Muscle layer of colon (tissue), 2 donors: ENCODE measurements around the gene HOXA4.

Experiments
- H3K27ac ChIP-seq: one replicate; pipeline ENCODE4 v1.7.0; 2013; ENCODE audit warnings: low read depth, mild to moderate bottlenecking, low read length, moderate library complexity
- H3K27me3 ChIP-seq, 2 donors: one replicate each; pipeline ENCODE4 v1.7.0; 2013; ENCODE audit warnings: low read length in 2 of 2, mild to moderate bottlenecking in 2 of 2; ENCODE audit not compliant: insufficient read depth in 2 of 2, control insufficient read depth in 1 of 2
- H3K36me3 ChIP-seq: one replicate; pipeline ENCODE4 v1.7.0; 2013; ENCODE audit warnings: mild to moderate bottlenecking, low read length; ENCODE audit not compliant: insufficient read depth
- H3K4me1 ChIP-seq: one replicate; pipeline ENCODE4 v1.7.0; 2013; ENCODE audit warnings: mild to moderate bottlenecking, low read length; ENCODE audit not compliant: insufficient read depth
- H3K4me3 ChIP-seq, 2 donors: one replicate each; pipeline ENCODE4 v1.7.0; 2013; ENCODE audit warnings: low read length in 2 of 2, low read depth in 1 of 2, mild to moderate bottlenecking in 1 of 2, moderate library complexity in 1 of 2
- H3K9ac ChIP-seq: one replicate; pipeline ENCODE4 v1.7.0; 2013; ENCODE audit warnings: low read length
- H3K9me3 ChIP-seq: one replicate; pipeline ENCODE4 v1.7.0; 2013; ENCODE audit warnings: mild to moderate bottlenecking, low read length
- donor health status: abdominal sarcoma.
- donor health status: Adenocarcinoma of cecum.

HOXA4 gene

DNA sequence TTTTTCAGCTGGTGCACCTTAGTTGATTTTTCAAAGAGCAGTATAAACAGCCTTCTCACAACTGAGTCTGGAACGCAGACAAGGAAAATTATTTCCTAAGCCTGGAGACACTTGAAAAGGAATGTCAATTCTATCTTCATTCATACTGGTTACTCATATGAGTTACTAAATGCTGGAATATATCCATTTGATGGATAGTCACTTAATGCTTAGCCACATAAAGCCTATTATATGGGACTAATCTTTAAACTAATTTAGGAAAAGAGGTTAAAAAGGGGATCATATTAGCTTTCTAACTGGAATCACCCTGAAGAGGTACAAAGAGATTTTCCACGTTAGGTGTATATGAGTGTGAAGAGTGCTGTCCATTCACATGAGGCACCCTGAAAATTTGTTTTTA lies 1.7 kb upstream of the HOXA4 start:
- Histone ChIP-seq H3K36me3 (no peaks in the 10 kb centered on the region), H3K27ac (peak overlapping the region; percentile 17), H3K9ac (no peak overlapping the region), H3K4me1 (peaks cover 82% of the 10 kb centered on the region), H3K27me3 (no peaks in the 10 kb centered on the region), H3K4me3 (no peak overlapping the region), H3K9me3 (no peaks in the 10 kb centered on the region)

DNA sequence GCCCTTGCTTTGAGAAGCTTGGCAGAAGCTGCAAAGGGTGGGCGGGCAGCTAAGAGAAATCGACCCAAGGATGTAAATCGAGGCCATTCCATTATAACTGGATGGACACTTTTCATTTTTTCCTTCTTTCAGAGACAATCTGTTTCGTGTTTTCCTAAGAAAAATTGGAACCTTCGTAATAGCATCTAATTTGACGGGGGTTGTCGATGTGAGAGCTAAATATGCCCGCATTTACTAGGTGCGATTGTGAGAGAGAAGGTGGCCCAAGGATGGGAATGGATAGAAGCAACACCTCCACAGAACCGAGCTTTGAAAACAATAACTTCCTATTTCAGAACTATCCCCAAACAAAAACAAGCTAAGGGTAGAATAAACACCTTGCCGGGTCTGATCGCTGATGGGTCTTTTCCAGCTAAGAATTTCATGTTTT lies 848 bp upstream of the HOXA4 start:
- peak overlapping the region; percentile 77 for H3K27ac ChIP-seq
- H3K4me1 ChIP-seq, result peaks cover 82% of the 10 kb centered on the region
- peak overlapping the region; percentile 79 for H3K9ac ChIP-seq
- H3K4me3 ChIP-seq, result peak overlapping the region; percentile 69 to 75
- no peaks in the 10 kb centered on the region for H3K27me3 ChIP-seq
- no peaks in the 10 kb centered on the region for H3K9me3 ChIP-seq
- H3K36me3 ChIP-seq, result no peaks in the 10 kb centered on the region

DNA sequence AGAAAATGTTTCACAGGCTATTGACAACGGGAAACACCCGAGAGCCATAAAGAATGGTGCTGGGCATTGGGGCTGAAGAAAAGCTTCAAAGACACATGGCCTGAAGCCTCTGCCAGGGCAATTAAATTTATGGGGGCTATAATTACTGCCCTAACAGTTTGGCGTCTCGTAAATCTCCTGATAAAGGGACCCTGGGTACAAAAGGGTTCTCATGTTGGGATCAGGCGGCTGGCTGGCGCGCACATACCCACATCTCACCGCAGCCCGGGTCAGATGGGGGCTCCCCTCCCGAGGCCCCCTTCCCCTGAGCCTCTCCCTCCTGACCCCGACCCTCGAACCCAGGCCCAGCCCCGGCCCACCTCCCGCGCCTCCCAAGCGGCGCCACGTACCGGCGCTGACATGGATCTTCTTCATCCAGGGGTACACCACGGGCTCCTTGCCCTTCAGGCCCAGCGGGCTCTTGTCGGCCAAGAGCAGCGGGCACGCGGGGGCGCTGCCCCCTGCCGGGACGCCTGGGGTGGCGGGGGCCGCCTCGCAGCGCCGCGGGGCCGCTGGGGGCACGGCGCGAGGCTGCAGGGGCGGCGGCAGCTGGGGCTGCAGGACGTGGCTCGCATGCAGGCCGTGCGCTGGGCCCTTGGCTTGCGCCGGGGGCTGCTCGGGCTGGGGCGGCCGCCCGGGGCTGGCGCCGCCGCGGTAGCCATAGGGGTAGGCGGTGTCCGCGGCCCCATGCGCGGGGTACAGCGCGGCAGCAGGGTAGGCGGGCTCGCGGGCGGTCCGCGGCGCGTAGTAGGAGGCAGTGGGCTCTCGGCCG lies 623 bp downstream of the HOXA4 start:
- H3K27me3 ChIP-seq, result no peaks in the 10 kb centered on the region
- H3K4me3 ChIP-seq, result peak overlapping the region; percentile 33 to 34
- peak overlapping the region; percentile 13 for H3K9ac ChIP-seq
- peak overlapping the region; percentile 67 for H3K27ac ChIP-seq
- peaks cover 82% of the 10 kb centered on the region for H3K4me1 ChIP-seq
- H3K9me3 ChIP-seq, result no peaks in the 10 kb centered on the region
- no peaks in the 10 kb centered on the region for H3K36me3 ChIP-seq

DNA sequence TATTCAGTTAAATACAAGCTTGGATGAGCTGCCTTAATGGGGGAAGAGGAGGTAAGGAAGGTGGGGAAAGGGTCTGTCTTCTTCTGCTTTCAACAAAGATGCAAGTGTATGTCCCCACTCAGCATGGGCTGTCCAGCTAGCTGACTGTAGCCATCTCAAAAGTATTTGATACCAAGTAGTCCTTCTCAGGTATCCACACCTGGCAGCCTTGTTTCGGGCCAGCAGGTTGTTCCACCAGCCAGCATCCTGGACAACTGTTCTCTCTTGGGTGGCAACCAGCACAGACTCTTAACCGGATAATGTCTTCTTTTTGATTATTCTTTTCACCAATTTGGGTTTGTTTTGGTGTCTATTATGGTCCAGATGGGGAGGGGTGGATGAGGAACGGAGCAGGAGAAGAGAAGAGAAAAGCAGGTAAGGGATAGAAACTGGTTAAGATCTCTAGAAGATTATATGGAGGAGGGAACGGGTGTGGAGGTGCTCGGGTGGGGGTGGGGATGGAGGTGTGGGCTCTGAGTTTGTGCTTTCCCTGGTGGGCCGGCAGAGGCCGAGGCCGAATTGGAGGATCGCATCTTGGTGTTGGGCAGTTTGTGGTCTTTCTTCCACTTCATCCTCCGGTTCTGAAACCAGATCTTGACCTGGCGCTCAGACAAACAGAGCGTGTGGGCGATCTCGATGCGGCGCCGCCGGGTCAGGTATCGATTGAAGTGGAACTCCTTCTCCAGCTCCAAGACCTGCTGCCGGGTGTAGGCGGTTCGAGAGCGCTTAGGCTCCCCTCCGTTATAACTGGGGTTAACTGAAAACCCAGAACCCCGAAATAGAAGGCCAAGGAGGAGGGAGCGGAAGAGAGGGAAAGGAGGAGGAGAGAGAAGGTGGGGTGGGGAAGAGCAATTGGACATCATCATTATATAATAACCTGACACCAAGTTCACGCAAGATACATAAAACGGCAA lies 1.5 kb downstream of the HOXA4 start:
- Histone ChIP-seq H3K36me3 (peaks cover 4% of the 10 kb centered on the region), H3K9me3 (no peaks in the 10 kb centered on the region), H3K4me3 (peak overlapping the region; percentile 33 to 34), H3K4me1 (peaks cover 80% of the 10 kb centered on the region), H3K9ac (peak overlapping the region; percentile 13), H3K27me3 (no peaks in the 10 kb centered on the region), H3K27ac (peak overlapping the region; percentile 61)

DNA sequence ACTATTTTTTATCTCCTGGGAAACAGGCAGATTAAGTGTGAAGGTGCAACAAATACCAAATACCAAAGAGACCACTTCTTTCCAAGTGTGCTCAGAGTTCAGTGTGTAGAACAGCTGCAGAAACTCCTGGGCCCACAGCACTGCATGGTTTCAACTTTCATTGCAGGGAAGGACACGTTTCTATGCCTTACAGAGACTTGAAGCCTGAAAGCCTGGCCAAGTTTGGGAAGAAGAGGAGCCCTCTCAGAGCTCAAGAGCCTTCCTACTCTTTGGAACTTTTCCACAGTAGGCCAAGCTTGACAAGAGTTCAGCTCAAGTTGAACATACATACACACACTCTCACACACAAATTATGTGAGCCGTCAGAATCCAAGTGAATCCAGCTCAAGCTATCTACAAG lies 2.5 kb downstream of the HOXA4 start:
- no peak overlapping the region for H3K9ac ChIP-seq
- H3K27ac ChIP-seq, result peak overlapping the region; percentile 51
- no peaks in the 10 kb centered on the region for H3K27me3 ChIP-seq
- H3K36me3 ChIP-seq, result peaks cover 4% of the 10 kb centered on the region
- H3K4me3 ChIP-seq, result no peak overlapping the region
- peaks cover 74% of the 10 kb centered on the region for H3K4me1 ChIP-seq
- no peaks in the 10 kb centered on the region for H3K9me3 ChIP-seq

DNA sequence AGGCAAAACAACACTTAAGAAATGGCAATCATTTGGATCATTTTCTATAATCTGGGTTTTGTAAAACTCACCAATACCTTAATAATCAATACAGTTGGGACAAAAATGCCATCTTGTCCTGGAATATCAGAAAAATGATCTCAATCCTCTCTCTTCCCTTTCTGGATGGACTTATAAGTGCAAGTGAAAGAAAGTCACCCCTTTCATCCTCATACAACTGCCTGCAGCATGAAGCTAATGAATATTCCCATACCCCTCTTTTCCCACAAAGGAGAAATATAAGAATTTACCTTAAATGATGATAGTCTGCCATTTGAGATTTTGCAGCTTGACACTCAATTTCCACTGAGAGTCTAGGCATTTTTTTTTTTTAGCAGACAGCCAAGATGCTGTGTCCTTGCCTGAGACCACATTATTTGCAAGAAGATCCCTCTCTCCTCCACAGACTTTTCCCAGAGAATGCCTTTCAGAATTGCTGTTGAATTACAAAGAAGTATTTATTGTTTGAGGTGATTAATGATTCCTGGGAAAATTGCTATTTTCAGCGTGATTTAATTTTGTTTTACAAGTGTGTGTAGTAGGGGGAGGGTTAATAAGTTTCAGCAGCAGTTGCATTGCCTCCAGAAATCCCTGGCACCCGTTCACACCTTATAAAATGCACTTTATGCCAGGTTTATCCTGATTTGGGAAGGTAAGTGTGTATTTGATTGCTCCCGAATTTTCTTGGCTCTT lies 3.8 kb downstream of the HOXA4 start:
- no peaks in the 10 kb centered on the region for H3K9me3 ChIP-seq
- H3K4me1 ChIP-seq, result peaks cover 64% of the 10 kb centered on the region
- H3K4me3 ChIP-seq, result no peak overlapping the region
- no peak overlapping the region for H3K9ac ChIP-seq
- peaks cover 4% of the 10 kb centered on the region for H3K36me3 ChIP-seq
- no peak overlapping the region for H3K27ac ChIP-seq
- no peaks in the 10 kb centered on the region for H3K27me3 ChIP-seq

DNA sequence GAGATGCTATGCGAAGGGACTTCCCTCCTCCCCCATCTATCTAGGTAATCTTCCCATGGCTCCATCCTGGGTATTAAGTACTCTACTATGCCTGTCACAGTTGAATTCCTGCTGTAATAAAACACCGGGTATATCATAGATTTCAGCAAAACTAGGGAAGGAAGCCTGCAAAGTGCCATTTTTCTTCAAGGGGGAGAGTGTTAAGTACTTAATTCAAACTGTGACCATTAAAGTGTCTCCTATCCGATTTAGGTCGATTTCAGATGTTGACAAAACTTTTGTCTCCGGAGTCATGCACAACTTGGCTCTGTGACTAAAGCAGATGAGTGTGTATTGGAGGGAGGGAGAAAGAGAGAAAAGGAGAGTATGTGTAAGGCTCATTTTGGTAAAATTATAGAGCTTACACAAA lies 4.6 kb downstream of the HOXA4 start:
- Histone ChIP-seq H3K9me3 (no peaks in the 10 kb centered on the region), H3K27ac (peak overlapping the region; percentile 14), H3K4me3 (no peak overlapping the region), H3K4me1 (peaks cover 63% of the 10 kb centered on the region), H3K9ac (no peak overlapping the region), H3K36me3 (peaks cover 4% of the 10 kb centered on the region), H3K27me3 (no peaks in the 10 kb centered on the region)

GRCh38 chr7:27124902-27125689 lies 5.5 kb downstream of the HOXA4 start:
- H3K9me3 ChIP-seq, result no peaks in the 10 kb centered on the region
- H3K36me3 ChIP-seq, result peaks cover 4% of the 10 kb centered on the region
- peaks cover 72% of the 10 kb centered on the region for H3K4me1 ChIP-seq
- peak overlapping the region; percentile 61 for H3K27ac ChIP-seq
- H3K4me3 ChIP-seq, result no peak overlapping the region
- no peak overlapping the region for H3K9ac ChIP-seq
- H3K27me3 ChIP-seq, result no peaks in the 10 kb centered on the region

DNA sequence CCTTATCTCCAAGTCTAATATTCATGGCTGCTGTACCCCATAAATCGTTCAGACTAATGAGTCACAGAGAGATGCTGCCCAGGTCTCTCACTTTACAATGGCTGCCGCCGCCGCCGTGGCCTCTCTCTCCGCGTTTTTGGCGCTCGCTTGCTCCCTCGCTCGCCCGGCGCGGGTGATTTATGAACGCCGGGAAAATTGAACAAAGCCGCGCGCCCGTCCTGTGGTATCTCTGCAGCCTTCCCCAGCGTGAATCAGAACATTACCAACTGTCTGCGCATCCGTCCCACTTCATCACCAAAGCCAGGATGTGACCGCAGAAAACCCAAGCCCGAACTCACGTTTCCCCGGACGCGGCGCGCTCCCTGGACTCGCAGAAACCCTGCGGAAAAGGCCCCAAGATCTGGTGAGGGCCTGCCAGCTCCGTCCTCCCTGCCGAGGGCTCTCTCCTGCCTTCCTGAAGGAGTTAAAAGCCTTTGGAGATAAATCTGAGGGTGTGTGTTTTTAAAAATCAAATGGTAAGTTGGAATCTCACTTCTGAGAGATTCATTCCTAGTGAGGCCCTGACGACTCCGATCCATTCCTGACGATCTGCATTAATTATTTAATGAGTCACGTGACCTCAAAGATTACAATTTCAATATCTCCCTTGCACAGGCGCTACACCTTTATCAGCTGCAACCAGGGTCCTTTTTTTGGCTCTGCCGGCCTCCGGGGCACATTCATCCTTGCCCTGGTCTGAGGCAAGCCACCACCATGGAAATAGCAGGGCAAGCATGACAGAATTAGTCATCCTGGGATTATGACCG lies 6.3 kb downstream of the HOXA4 start:
- Histone ChIP-seq H3K27ac (peak overlapping the region; percentile 61), H3K4me1 (peaks cover 73% of the 10 kb centered on the region), H3K4me3 (peak overlapping the region in 1 of 2 donors; percentile 33), H3K27me3 (no peaks in the 10 kb centered on the region), H3K9ac (no peak overlapping the region), H3K9me3 (no peaks in the 10 kb centered on the region), H3K36me3 (peaks cover 8% of the 10 kb centered on the region)

GRCh38 chr7:27123477-27124053 lies 7.0 kb downstream of the HOXA4 start:
- H3K9me3 ChIP-seq, result no peaks in the 10 kb centered on the region
- H3K4me3 ChIP-seq, result peak overlapping the region in 1 of 2 donors; percentile 33
- no peaks in the 10 kb centered on the region for H3K27me3 ChIP-seq
- peak overlapping the region; percentile 53 for H3K27ac ChIP-seq
- peaks cover 70% of the 10 kb centered on the region for H3K4me1 ChIP-seq
- H3K36me3 ChIP-seq, result peaks cover 10% of the 10 kb centered on the region
- no peak overlapping the region for H3K9ac ChIP-seq
